RWPE1 (cell line): ENCODE data around the gene MADCAM1.

ENCODE experiments used
- CTCF ChIA-PET: fragments of 350-600 bp; sonication (Branson Sonifier 250); formaldehyde crosslinking; extraction: SDS; loops from one replicate; lab custom pipeline; 2021; lab: Yijun Ruan, JAX
- POLR2A ChIA-PET: fragments of 400-600 bp; formaldehyde crosslinking; extraction: SDS; loops from one replicate; lab custom pipeline; 2020; ENCODE audit warnings: antibody characterized with exemption; ENCODE audit not compliant: low non-redundant PET; lab: Yijun Ruan, JAX
- DNase-seq: peaks from one replicate; pipeline ENCODE4 v3.0.0; 2012; ENCODE audit warnings: low spot score
- H3K27ac ChIP-seq: fragments of 450-650 bp; 2 replicates; pipeline ENCODE4 v1.5.1; 2017
- TF ChIP-seq, protein P1 (sequence below): fragments of 450-650 bp; conservative IDR thresholded peaks from 2 replicates; pipeline ENCODE4 v1.5.1; 2017; ENCODE audit warnings: low read depth, mild to moderate bottlenecking

MADCAM1 gene

GRCh38 chr19:488505-489417 lies 7.5 kb upstream of the MADCAM1 start:
- peak; percentile 94 for DNase-seq
- CTCF ChIA-PET: interaction anchor here (0.6 kb wide), 1 partner anchor 13 kb away, joined by 3 read pairs; no protein-coding TSS in a partner anchor
- TF ChIP-seq, protein P1, sequence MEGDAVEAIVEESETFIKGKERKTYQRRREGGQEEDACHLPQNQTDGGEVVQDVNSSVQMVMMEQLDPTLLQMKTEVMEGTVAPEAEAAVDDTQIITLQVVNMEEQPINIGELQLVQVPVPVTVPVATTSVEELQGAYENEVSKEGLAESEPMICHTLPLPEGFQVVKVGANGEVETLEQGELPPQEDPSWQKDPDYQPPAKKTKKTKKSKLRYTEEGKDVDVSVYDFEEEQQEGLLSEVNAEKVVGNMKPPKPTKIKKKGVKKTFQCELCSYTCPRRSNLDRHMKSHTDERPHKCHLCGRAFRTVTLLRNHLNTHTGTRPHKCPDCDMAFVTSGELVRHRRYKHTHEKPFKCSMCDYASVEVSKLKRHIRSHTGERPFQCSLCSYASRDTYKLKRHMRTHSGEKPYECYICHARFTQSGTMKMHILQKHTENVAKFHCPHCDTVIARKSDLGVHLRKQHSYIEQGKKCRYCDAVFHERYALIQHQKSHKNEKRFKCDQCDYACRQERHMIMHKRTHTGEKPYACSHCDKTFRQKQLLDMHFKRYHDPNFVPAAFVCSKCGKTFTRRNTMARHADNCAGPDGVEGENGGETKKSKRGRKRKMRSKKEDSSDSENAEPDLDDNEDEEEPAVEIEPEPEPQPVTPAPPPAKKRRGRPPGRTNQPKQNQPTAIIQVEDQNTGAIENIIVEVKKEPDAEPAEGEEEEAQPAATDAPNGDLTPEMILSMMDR: no peak
- POLR2A ChIA-PET: no interaction called here
- peak overlapping the region; percentile 87 for H3K27ac ChIP-seq

GRCh38 chr19:489418-490196 lies 6.7 kb upstream of the MADCAM1 start:
- H3K27ac ChIP-seq: peak overlapping the region; percentile 87
- POLR2A ChIA-PET: no interaction called here
- no peak for DNase-seq
- TF ChIP-seq, protein P1: no peak
- CTCF ChIA-PET: interaction anchor here (0.6 kb wide), 1 partner anchor 731 kb away, joined by 3 read pairs; no protein-coding TSS in a partner anchor

- ChIA-PET POLR2A (no interaction called here), CTCF (interaction anchor here (0.7 kb wide), 1 partner anchor 19 kb away, joined by 4 read pairs; no protein-coding TSS in a partner anchor)
- H3K27ac ChIP-seq: peak overlapping the region; percentile 87
- TF ChIP-seq, protein P1: no peak
- no peak for DNase-seq
Measured at GRCh38 chr19:491146-491741, 5.0 kb upstream of the MADCAM1 start.

DNA sequence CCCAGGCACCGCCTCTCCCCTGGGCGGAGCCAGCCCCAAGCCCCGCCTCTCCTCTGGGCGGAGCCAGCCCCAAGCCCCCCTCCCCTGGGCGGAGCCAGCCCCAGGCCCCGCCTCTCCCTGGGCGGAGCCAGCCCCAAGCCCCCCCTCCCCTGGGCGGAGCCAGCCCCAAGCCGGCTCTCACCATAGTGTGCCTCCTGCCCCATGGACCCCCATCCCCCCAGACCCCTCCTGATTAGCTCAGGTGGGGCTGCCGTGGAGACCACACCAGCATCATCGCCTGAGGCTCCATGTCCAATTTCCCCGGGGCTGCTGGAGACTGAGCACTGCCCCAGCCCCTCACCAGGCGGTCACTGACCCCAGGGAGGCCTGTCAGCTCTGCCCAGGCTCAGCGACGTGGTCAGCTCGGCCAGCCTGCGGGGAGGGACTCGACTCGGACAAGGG lies 4.2 kb upstream of the MADCAM1 start:
- ChIA-PET POLR2A (no interaction called here), CTCF (no interaction called here)
- no peak for DNase-seq
- TF ChIP-seq, protein P1: no peak
- H3K27ac ChIP-seq: no peak overlapping the region

- CTCF ChIA-PET: interaction anchor here (0.7 kb wide), 1 partner anchor 17 kb away, joined by 3 read pairs; no protein-coding TSS in a partner anchor
Measured at GRCh38 chr19:493391-494170, 2.7 kb upstream of the MADCAM1 start.

More at GRCh38 chr19:493391-494170, 2.7 kb upstream of the MADCAM1 start:
- no peak overlapping the region for H3K27ac ChIP-seq
- no peak for DNase-seq
- POLR2A ChIA-PET: no interaction called here
- TF ChIP-seq, protein P1: no peak
